ENCODE results near the gene ABHD10. TPM values are rescaled to one million over a fixed set of nuclear protein-coding genes. Genes with fewer than 3 reads are reported as not detected.

The ABHD10 gene
- total RNA-seq (ENCODE audit: low replicate concordance) = 32.7 and 40.2 TPM in 2 replicates
- long read RNA-seq, transcript ABHD10-201 (5 exons, 2,590 nt) = major isoform, 105 of 114 reads
- long read RNA-seq, partial matches to known transcripts = 2 of 114 reads
- long read RNA-seq, other reads (novel, unspliced or antisense) = 6 of 114 reads

- Mint-ChIP-seq H3K27me3 (no peaks in the 10 kb centered on the region), H3K27ac (peak within 1 kb of the TSS; percentile 86), H3K4me1 (ENCODE audit: unreplicated experiment) (peaks cover 25% of the 10 kb centered on the region), H3K36me3 (peaks cover 5% of the 10 kb centered on the region), H3K4me3 (peak within 1 kb of the TSS; percentile 93), H3K9me3 (no peaks in the 10 kb centered on the region)
- TF ChIP-seq CTCF (conservative IDR thresholded peaks at IDR 0.05) = no peak
- peak; percentile 94 for DNase-seq (ENCODE audit: extremely low spot score, unreplicated experiment)
These were observed at the start of gene ABHD10 for GRCh38 chr3:111978583-111979433. Gene ABHD10, plus strand, starts transcription at chr3:111979026. Its CDS starts 36 bp downstream, at chr3:111979062.

GRCh38 chr3:111929484-111929883 is 49.3 kb upstream of the ABHD10 start:
- TF ChIP-seq CTCF (conservative IDR thresholded peaks at IDR 0.05) = no peak
- Mint-ChIP-seq H3K36me3 (peaks cover 13% of the 10 kb centered on the region), H3K27me3 (no peaks in the 10 kb centered on the region), H3K4me3 (no peak overlapping the region), H3K4me1 (ENCODE audit: unreplicated experiment) (peaks cover 18% of the 10 kb centered on the region), H3K9me3 (no peaks in the 10 kb centered on the region), H3K27ac (no peak overlapping the region)
- DNase-seq (ENCODE audit: extremely low spot score, unreplicated experiment) = no peak

- no peak for DNase-seq (ENCODE audit: extremely low spot score, unreplicated experiment)
These were observed 45.9 kb upstream of the ABHD10 start for GRCh38 chr3:111932946-111933345.

GRCh38 chr3:111936191-111936841 is 42.5 kb upstream of the ABHD10 start:
- peaks cover 26% of the 10 kb centered on the region for H3K36me3 Mint-ChIP-seq
- H3K4me3 Mint-ChIP-seq = no peak overlapping the region
- H3K27ac Mint-ChIP-seq = no peak overlapping the region
- H3K27me3 Mint-ChIP-seq = no peaks in the 10 kb centered on the region
- no peaks in the 10 kb centered on the region for H3K9me3 Mint-ChIP-seq
- DNase-seq (ENCODE audit: extremely low spot score, unreplicated experiment) = no peak
- TF ChIP-seq CTCF (conservative IDR thresholded peaks at IDR 0.05) = no peak
- H3K4me1 Mint-ChIP-seq (ENCODE audit: unreplicated experiment) = peaks cover 20% of the 10 kb centered on the region

More at GRCh38 chr3:111932946-111933345, 45.9 kb upstream of the ABHD10 start:
- no peaks in the 10 kb centered on the region for H3K9me3 Mint-ChIP-seq
- peaks cover 21% of the 10 kb centered on the region for H3K36me3 Mint-ChIP-seq
- H3K27ac Mint-ChIP-seq = no peak overlapping the region
- H3K4me1 Mint-ChIP-seq (ENCODE audit: unreplicated experiment) = peaks cover 20% of the 10 kb centered on the region
- H3K4me3 Mint-ChIP-seq = no peak overlapping the region
- no peak for TF ChIP-seq CTCF (conservative IDR thresholded peaks at IDR 0.05)
- H3K27me3 Mint-ChIP-seq = no peaks in the 10 kb centered on the region

GRCh38 chr3:111936967-111937366 is 41.9 kb upstream of the ABHD10 start:
- no peak overlapping the region for H3K27ac Mint-ChIP-seq
- H3K4me1 Mint-ChIP-seq (ENCODE audit: unreplicated experiment) = peaks cover 20% of the 10 kb centered on the region
- no peaks in the 10 kb centered on the region for H3K9me3 Mint-ChIP-seq
- TF ChIP-seq CTCF (conservative IDR thresholded peaks at IDR 0.05) = no peak
- DNase-seq (ENCODE audit: extremely low spot score, unreplicated experiment) = no peak
- no peak overlapping the region for H3K4me3 Mint-ChIP-seq
- H3K27me3 Mint-ChIP-seq = no peaks in the 10 kb centered on the region
- H3K36me3 Mint-ChIP-seq = peaks cover 26% of the 10 kb centered on the region

Measured in type B pancreatic cell (in vitro differentiated cells).